ENCODE measurements around the gene ARMC6.

Gene ARMC6

GRCh38 chr19:19063183-19064097 lies 30.0 kb downstream of the ARMC6 start, which contains the start of gene SLC25A42:
Gene SLC25A42, plus strand, starts transcription at chr19:19063994. Its CDS starts 32,131 bp downstream, at chr19:19096125.
- no peak within 1 kb of the TSS for H3K27ac ChIP-seq (ENCODE audit: low read length, poor library complexity, severe bottlenecking)
- peak within 1 kb of the TSS; percentile 97 for H3K4me2 ChIP-seq (ENCODE audit: low read length, poor library complexity, severe bottlenecking)
- peak within 1 kb of the TSS in 1 of 2 experiments; percentile 78 for H3K18ac ChIP-seq (ENCODE audit: low read depth in 1 of 2, low read length in 2 of 2)
- no peaks in the 10 kb centered on the region for H3K9me3 ChIP-seq (ENCODE audit: control insufficient read depth, low read length)
- peak within 1 kb of the TSS in 1 of 2 experiments; percentile 15 for H2BK12ac ChIP-seq (ENCODE audit: low read length in 2 of 2)
- H3K27me3 ChIP-seq (ENCODE audit: control insufficient read depth in 1 of 2, insufficient read depth in 1 of 2, low read length in 2 of 2): no peaks in the 10 kb centered on the region
- H2BK5ac ChIP-seq (ENCODE audit: low read depth, low read length, poor library complexity, severe bottlenecking): no peak within 1 kb of the TSS
- H3K4me3 ChIP-seq (ENCODE audit: insufficient read depth in 1 of 2, low read depth in 1 of 2, low read length in 2 of 2): peak within 1 kb of the TSS; percentile 82 to 91
- H2BK15ac ChIP-seq (ENCODE audit: low read depth, poor library complexity, severe bottlenecking): no peak within 1 kb of the TSS
- peak within 1 kb of the TSS; percentile 86 for H2AFZ ChIP-seq (ENCODE audit: low read depth, low read length)
- peak within 1 kb of the TSS in 1 of 2 experiments; percentile 79 for H3K23ac ChIP-seq (ENCODE audit: low read length in 2 of 2)
- peak within 1 kb of the TSS in 1 of 2 experiments; percentile 51 for H3K4ac ChIP-seq (ENCODE audit: low read depth in 1 of 2, low read length in 2 of 2)
- DNase-seq: peak; percentile 100
- peak within 1 kb of the TSS in 1 of 2 experiments; percentile 53 for H3K14ac ChIP-seq (ENCODE audit: low read length in 2 of 2)
- H3K9ac ChIP-seq (ENCODE audit: low read length): peak within 1 kb of the TSS; percentile 85
- H4K8ac ChIP-seq (ENCODE audit: low read length): peak within 1 kb of the TSS; percentile 78
- 6% methylated on average over 54 of the region's 77 CpGs for WGBS
- peaks cover 22% of the 10 kb centered on the region for H3K4me1 ChIP-seq (ENCODE audit: control insufficient read depth, insufficient read depth, low read depth, low read length)
- H3K36me3 ChIP-seq (ENCODE audit: control insufficient read depth in 1 of 2, insufficient read depth in 2 of 2, low read depth in 1 of 2, low read length in 2 of 2): peaks cover 10 to 30% of the 10 kb centered on the region in 2 experiments
- H3K79me1 ChIP-seq (replicated peaks; ENCODE audit: low read length, poor library complexity, severe bottlenecking): peaks cover 11% of the 10 kb centered on the region
- H2AK5ac ChIP-seq (ENCODE audit: low read length, severe bottlenecking): no peak within 1 kb of the TSS
- no peak within 1 kb of the TSS for H2BK120ac ChIP-seq (ENCODE audit: low read depth, low read length)
- no peak within 1 kb of the TSS for H4K91ac ChIP-seq (ENCODE audit: low read length)

DNA sequence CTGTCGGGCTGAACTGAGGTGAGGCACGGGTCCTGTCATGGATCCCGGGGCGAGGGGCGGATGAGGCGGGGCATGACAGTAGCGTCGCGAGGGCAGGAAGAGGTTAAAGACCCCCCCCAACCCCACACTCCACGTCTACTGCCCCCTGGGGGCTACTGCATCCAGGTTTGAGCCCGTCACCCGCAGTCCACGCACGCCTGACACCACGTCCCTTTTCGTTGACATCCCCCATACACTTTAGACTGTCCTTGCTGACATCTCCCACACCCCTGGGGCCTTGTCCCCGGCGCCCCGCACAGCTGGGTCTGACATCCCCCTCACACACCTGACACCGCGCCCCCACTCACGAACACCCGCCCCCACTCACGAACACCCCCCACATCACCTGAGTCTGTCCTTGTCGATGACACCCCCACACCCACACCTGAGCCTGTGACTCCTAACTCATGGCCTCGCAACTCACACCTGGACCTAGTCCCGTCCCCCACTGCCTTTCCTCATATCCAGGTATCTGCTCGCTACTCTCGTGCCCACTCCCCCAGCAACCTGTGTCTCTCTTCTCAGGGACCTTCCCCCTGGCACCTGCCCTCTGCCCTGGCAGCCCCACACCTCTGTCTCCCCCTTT lies 30.8 kb downstream of the ARMC6 start:
- WGBS: 13% methylated on average over 21 of the region's 29 CpGs
- Histone ChIP-seq H3K36me3 (ENCODE audit: control insufficient read depth in 1 of 2, insufficient read depth in 2 of 2, low read depth in 1 of 2, low read length in 2 of 2) (peaks cover 6 to 22% of the 10 kb centered on the region in 2 experiments), H4K8ac (ENCODE audit: low read length) (peak overlapping the region; percentile 78), H3K18ac (ENCODE audit: low read depth in 1 of 2, low read length in 2 of 2) (peak overlapping the region in 1 of 2 experiments; percentile 78), H2AFZ (ENCODE audit: low read depth, low read length) (peak overlapping the region; percentile 78), H3K14ac (ENCODE audit: low read length in 2 of 2) (peak overlapping the region in 1 of 2 experiments; percentile 53), H3K9ac (ENCODE audit: low read length) (peak overlapping the region; percentile 85), H3K4ac (ENCODE audit: low read depth in 1 of 2, low read length in 2 of 2) (peak overlapping the region in 1 of 2 experiments; percentile 51), H4K91ac (ENCODE audit: low read length) (no peak overlapping the region), H3K9me3 (ENCODE audit: control insufficient read depth, low read length) (no peaks in the 10 kb centered on the region), H2BK12ac (ENCODE audit: low read length in 2 of 2) (no peak overlapping the region), H3K4me1 (ENCODE audit: control insufficient read depth, insufficient read depth, low read depth, low read length) (peaks cover 22% of the 10 kb centered on the region), H2AK5ac (ENCODE audit: low read length, severe bottlenecking) (no peak overlapping the region), H3K23ac (ENCODE audit: low read length in 2 of 2) (peak overlapping the region in 1 of 2 experiments; percentile 79), H3K27me3 (ENCODE audit: control insufficient read depth in 1 of 2, insufficient read depth in 1 of 2, low read length in 2 of 2) (no peaks in the 10 kb centered on the region), H3K4me2 (ENCODE audit: low read length, poor library complexity, severe bottlenecking) (peak overlapping the region; percentile 97), H3K4me3 (ENCODE audit: insufficient read depth in 1 of 2, low read depth in 1 of 2, low read length in 2 of 2) (peak overlapping the region; percentile 82 to 91), H2BK15ac (ENCODE audit: low read depth, poor library complexity, severe bottlenecking) (no peak overlapping the region), H3K27ac (ENCODE audit: low read length, poor library complexity, severe bottlenecking) (no peak overlapping the region), H3K79me1 (replicated peaks; ENCODE audit: low read length, poor library complexity, severe bottlenecking) (peaks cover 7% of the 10 kb centered on the region), H2BK5ac (ENCODE audit: low read depth, low read length, poor library complexity, severe bottlenecking) (no peak overlapping the region), H2BK120ac (ENCODE audit: low read depth, low read length) (no peak overlapping the region)
- no peak for DNase-seq

- Histone ChIP-seq H3K27me3 (ENCODE audit: control insufficient read depth in 1 of 2, insufficient read depth in 1 of 2, low read length in 2 of 2) (no peaks in the 10 kb centered on the region), H3K9me3 (ENCODE audit: control insufficient read depth, low read length) (no peaks in the 10 kb centered on the region), H3K4me1 (ENCODE audit: control insufficient read depth, insufficient read depth, low read depth, low read length) (peaks cover 18% of the 10 kb centered on the region), H2BK120ac (ENCODE audit: low read depth, low read length) (no peak overlapping the region), H2AFZ (ENCODE audit: low read depth, low read length) (peak overlapping the region; percentile 42), H2BK12ac (ENCODE audit: low read length in 2 of 2) (no peak overlapping the region), H2BK15ac (ENCODE audit: low read depth, poor library complexity, severe bottlenecking) (no peak overlapping the region), H2BK5ac (ENCODE audit: low read depth, low read length, poor library complexity, severe bottlenecking) (no peak overlapping the region), H4K91ac (ENCODE audit: low read length) (no peak overlapping the region), H3K36me3 (ENCODE audit: control insufficient read depth in 1 of 2, insufficient read depth in 2 of 2, low read depth in 1 of 2, low read length in 2 of 2) (peaks cover 0 to 14% of the 10 kb centered on the region in 2 experiments), H2AK5ac (ENCODE audit: low read length, severe bottlenecking) (no peak overlapping the region), H3K4me3 (ENCODE audit: insufficient read depth in 1 of 2, low read depth in 1 of 2, low read length in 2 of 2) (peak overlapping the region; percentile 82 to 91), H3K14ac (ENCODE audit: low read length in 2 of 2) (peak overlapping the region in 1 of 2 experiments; percentile 11), H3K4ac (ENCODE audit: low read depth in 1 of 2, low read length in 2 of 2) (no peak overlapping the region), H3K23ac (ENCODE audit: low read length in 2 of 2) (no peak overlapping the region), H3K79me1 (replicated peaks; ENCODE audit: low read length, poor library complexity, severe bottlenecking) (peaks cover 6% of the 10 kb centered on the region), H3K4me2 (ENCODE audit: low read length, poor library complexity, severe bottlenecking) (peak overlapping the region; percentile 97), H3K9ac (ENCODE audit: low read length) (peak overlapping the region; percentile 85), H4K8ac (ENCODE audit: low read length) (no peak overlapping the region), H3K27ac (ENCODE audit: low read length, poor library complexity, severe bottlenecking) (no peak overlapping the region), H3K18ac (ENCODE audit: low read depth in 1 of 2, low read length in 2 of 2) (no peak overlapping the region)
- 22% methylated on average over 25 of the region's 25 CpGs for WGBS
- peak; percentile 18 for DNase-seq
Measured at GRCh38 chr19:19064811-19065745, 31.7 kb downstream of the ARMC6 start.

Data from mesenchymal stem cell (in vitro differentiated cells and primary cell).